ENCODE results near the gene FMN1. TPM values are rescaled to one million over a fixed set of nuclear protein-coding genes. Genes with fewer than 3 reads are reported as not detected.

FMN1 gene
- polyA plus RNA-seq, 3 donors = 0.28 to 3.7 (median 0.34) TPM

DNA sequence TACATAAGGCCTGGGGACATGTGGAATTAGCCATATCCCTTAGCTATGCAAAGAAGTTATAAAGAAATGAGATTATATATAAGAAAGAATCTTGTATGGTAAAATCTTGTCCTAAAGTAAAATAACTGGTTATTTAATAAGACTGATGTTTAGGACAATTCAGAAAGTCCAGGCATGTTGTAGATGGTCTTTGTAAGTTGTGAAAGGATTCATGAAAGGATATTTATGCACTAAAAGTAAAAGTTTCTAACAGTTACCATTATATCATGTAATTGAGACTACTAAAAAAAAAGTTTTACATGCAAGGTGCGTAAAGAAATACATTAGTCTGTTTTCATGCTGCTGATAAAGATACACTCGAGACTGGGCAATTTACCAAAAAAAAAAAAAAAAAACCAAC lies 146.3 kb downstream of the FMN1 start:
- Mint-ChIP-seq H3K4me1 (no peaks in the 10 kb centered on the region), H3K36me3 (peaks cover 0 to 15% of the 10 kb centered on the region in 2 donors), H3K27me3 (ENCODE audit: low read depth in 3 of 3) (peaks cover 0 to 2% (median 0%) of the 10 kb centered on the region in 3 donors), H3K9me3 (peaks cover 26 to 47% (median 39%) of the 10 kb centered on the region in 7 donors), H3K27ac (no peak overlapping the region), H3K4me3 (no peak overlapping the region)
- Histone ChIP-seq H3K4me3 (replicated peaks in 1 of 3; ENCODE audit: low read depth in 2 of 3, low read length in 3 of 3) (no peak overlapping the region), H3K4me2 (replicated peaks; ENCODE audit: extremely low read depth, low read length, poor library complexity, severe bottlenecking) (no peak overlapping the region), H3K36me3 (replicated peaks in 1 of 2; ENCODE audit: control insufficient read depth in 1 of 2, insufficient read depth in 2 of 2, low read length in 2 of 2) (no peaks in the 10 kb centered on the region), H2AFZ (ENCODE audit: insufficient read depth, low read depth, low read length, poor library complexity, severe bottlenecking) (no peak overlapping the region), H3K79me2 (ENCODE audit: insufficient read depth, low read length) (no peaks in the 10 kb centered on the region), H3K9ac (ENCODE audit: insufficient read depth, low read length, poor library complexity, severe bottlenecking) (no peak overlapping the region), H3K4me1 (ENCODE audit: control insufficient read depth in 1 of 2, insufficient read depth in 2 of 2, low read length in 2 of 2) (no peaks in the 10 kb centered on the region), H4K20me1 (ENCODE audit: insufficient read depth, low read length) (no peaks in the 10 kb centered on the region), H3K27me3 (ENCODE audit: control insufficient read depth in 2 of 2, insufficient read depth in 2 of 2, low read length in 2 of 2) (no peaks in the 10 kb centered on the region), H3K9me3 (replicated peaks in 1 of 2; ENCODE audit: control insufficient read depth in 1 of 2, insufficient read depth in 1 of 2, low read length in 2 of 2) (peaks cover 33 to 41% of the 10 kb centered on the region in 2 donors), H3K27ac (ENCODE audit: low read depth in 1 of 2, low read length in 2 of 2) (no peak overlapping the region)
- DNase-seq = no peak
- no CpG with 5 or more reads among the region's 2 CpGs for WGBS (ENCODE audit: insufficient coverage)
- TF ChIP-seq, protein P1, sequence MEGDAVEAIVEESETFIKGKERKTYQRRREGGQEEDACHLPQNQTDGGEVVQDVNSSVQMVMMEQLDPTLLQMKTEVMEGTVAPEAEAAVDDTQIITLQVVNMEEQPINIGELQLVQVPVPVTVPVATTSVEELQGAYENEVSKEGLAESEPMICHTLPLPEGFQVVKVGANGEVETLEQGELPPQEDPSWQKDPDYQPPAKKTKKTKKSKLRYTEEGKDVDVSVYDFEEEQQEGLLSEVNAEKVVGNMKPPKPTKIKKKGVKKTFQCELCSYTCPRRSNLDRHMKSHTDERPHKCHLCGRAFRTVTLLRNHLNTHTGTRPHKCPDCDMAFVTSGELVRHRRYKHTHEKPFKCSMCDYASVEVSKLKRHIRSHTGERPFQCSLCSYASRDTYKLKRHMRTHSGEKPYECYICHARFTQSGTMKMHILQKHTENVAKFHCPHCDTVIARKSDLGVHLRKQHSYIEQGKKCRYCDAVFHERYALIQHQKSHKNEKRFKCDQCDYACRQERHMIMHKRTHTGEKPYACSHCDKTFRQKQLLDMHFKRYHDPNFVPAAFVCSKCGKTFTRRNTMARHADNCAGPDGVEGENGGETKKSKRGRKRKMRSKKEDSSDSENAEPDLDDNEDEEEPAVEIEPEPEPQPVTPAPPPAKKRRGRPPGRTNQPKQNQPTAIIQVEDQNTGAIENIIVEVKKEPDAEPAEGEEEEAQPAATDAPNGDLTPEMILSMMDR (IDR thresholded peaks at IDR 0.05) = no peak
- intact Hi-C loops (cut with micrococcal nuclease) = no loop called here

DNA sequence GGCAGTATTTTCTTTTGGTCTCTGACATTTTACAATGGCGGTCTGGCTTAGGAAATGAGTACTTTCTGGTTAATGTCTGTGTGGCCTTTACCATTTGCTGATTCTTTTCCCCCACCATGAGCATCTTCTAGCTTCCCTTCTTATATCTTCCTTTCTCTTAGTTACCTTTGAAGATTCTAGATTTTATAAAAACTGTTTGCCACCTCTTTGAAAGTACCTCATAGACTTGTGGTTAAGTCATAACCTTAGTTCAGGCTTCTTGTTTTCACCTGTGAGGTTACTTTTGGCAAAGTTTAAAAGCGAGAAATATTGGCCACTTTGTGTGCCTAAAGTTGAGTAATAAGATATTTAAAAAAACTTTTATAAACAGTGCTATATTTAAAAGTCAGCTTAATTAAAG lies 147.4 kb downstream of the FMN1 start:
- H3K36me3 Mint-ChIP-seq = peaks cover 0 to 12% of the 10 kb centered on the region in 2 donors
- H3K4me3 ChIP-seq (replicated peaks in 1 of 3; ENCODE audit: low read depth in 2 of 3, low read length in 3 of 3) = no peak overlapping the region
- peaks cover 26 to 52% (median 44%) of the 10 kb centered on the region in 7 donors for H3K9me3 Mint-ChIP-seq
- no peaks in the 10 kb centered on the region for H3K27me3 Mint-ChIP-seq (ENCODE audit: low read depth in 3 of 3)
- no peak overlapping the region for H3K4me3 Mint-ChIP-seq
- H3K27ac ChIP-seq (ENCODE audit: low read depth in 1 of 2, low read length in 2 of 2) = no peak overlapping the region
- no peak for DNase-seq
- no peaks in the 10 kb centered on the region for H3K79me2 ChIP-seq (ENCODE audit: insufficient read depth, low read length)
- TF ChIP-seq, protein P1 (IDR thresholded peaks at IDR 0.05) = no peak
- H3K36me3 ChIP-seq (replicated peaks in 1 of 2; ENCODE audit: control insufficient read depth in 1 of 2, insufficient read depth in 2 of 2, low read length in 2 of 2) = no peaks in the 10 kb centered on the region
- no peak overlapping the region for H2AFZ ChIP-seq (ENCODE audit: insufficient read depth, low read depth, low read length, poor library complexity, severe bottlenecking)
- no peak overlapping the region for H3K9ac ChIP-seq (ENCODE audit: insufficient read depth, low read length, poor library complexity, severe bottlenecking)
- peaks cover 35 to 45% of the 10 kb centered on the region in 2 donors for H3K9me3 ChIP-seq (replicated peaks in 1 of 2; ENCODE audit: control insufficient read depth in 1 of 2, insufficient read depth in 1 of 2, low read length in 2 of 2)
- H3K4me2 ChIP-seq (replicated peaks; ENCODE audit: extremely low read depth, low read length, poor library complexity, severe bottlenecking) = no peak overlapping the region
- no CpG with 5 or more reads among the region's 2 CpGs for WGBS (ENCODE audit: insufficient coverage)
- no peaks in the 10 kb centered on the region for H3K4me1 Mint-ChIP-seq
- no peaks in the 10 kb centered on the region for H4K20me1 ChIP-seq (ENCODE audit: insufficient read depth, low read length)
- H3K27ac Mint-ChIP-seq = no peak overlapping the region
- no peaks in the 10 kb centered on the region for H3K27me3 ChIP-seq (ENCODE audit: control insufficient read depth in 2 of 2, insufficient read depth in 2 of 2, low read length in 2 of 2)
- intact Hi-C loops (cut with micrococcal nuclease) = no loop called here
- no peaks in the 10 kb centered on the region for H3K4me1 ChIP-seq (ENCODE audit: control insufficient read depth in 1 of 2, insufficient read depth in 2 of 2, low read length in 2 of 2)
